Measurements from ENCODE around the gene MEOX2. TPM values are rescaled to one million over a fixed set of nuclear protein-coding genes. Genes with fewer than 3 reads are reported as not detected.

MEOX2 gene
- total RNA-seq, 1 donor from 2014 or later = 0.39 TPM

GRCh38 chr7:15719311-15719710 lies 32.8 kb upstream of the MEOX2 start:
- Mint-ChIP-seq H3K27ac (ENCODE audit: unreplicated experiment) (no peak overlapping the region), H3K27me3 (ENCODE audit: unreplicated experiment) (no peaks in the 10 kb centered on the region), H3K4me1 (ENCODE audit: low read depth, unreplicated experiment) (peaks cover 30% of the 10 kb centered on the region), H3K9me3 (ENCODE audit: unreplicated experiment) (no peaks in the 10 kb centered on the region), H3K36me3 (ENCODE audit: unreplicated experiment) (no peaks in the 10 kb centered on the region), H3K4me3 (ENCODE audit: unreplicated experiment) (no peak overlapping the region)
- no peak for DNase-seq
- TF ChIP-seq, protein P1, sequence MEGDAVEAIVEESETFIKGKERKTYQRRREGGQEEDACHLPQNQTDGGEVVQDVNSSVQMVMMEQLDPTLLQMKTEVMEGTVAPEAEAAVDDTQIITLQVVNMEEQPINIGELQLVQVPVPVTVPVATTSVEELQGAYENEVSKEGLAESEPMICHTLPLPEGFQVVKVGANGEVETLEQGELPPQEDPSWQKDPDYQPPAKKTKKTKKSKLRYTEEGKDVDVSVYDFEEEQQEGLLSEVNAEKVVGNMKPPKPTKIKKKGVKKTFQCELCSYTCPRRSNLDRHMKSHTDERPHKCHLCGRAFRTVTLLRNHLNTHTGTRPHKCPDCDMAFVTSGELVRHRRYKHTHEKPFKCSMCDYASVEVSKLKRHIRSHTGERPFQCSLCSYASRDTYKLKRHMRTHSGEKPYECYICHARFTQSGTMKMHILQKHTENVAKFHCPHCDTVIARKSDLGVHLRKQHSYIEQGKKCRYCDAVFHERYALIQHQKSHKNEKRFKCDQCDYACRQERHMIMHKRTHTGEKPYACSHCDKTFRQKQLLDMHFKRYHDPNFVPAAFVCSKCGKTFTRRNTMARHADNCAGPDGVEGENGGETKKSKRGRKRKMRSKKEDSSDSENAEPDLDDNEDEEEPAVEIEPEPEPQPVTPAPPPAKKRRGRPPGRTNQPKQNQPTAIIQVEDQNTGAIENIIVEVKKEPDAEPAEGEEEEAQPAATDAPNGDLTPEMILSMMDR (IDR thresholded peaks at IDR 0.05; ENCODE audit: partially characterized antibody, unreplicated experiment) = no peak

- no peak for DNase-seq
- Mint-ChIP-seq H3K4me3 (ENCODE audit: unreplicated experiment) (no peak overlapping the region), H3K36me3 (ENCODE audit: unreplicated experiment) (no peaks in the 10 kb centered on the region), H3K27ac (ENCODE audit: unreplicated experiment) (no peak overlapping the region), H3K4me1 (ENCODE audit: low read depth, unreplicated experiment) (peaks cover 12% of the 10 kb centered on the region), H3K27me3 (ENCODE audit: unreplicated experiment) (no peaks in the 10 kb centered on the region), H3K9me3 (ENCODE audit: unreplicated experiment) (no peaks in the 10 kb centered on the region)
- TF ChIP-seq, protein P1 (IDR thresholded peaks at IDR 0.05; ENCODE audit: partially characterized antibody, unreplicated experiment) = no peak
Observed at GRCh38 chr7:15715435-15715834, 29.0 kb upstream of the MEOX2 start.

DNA sequence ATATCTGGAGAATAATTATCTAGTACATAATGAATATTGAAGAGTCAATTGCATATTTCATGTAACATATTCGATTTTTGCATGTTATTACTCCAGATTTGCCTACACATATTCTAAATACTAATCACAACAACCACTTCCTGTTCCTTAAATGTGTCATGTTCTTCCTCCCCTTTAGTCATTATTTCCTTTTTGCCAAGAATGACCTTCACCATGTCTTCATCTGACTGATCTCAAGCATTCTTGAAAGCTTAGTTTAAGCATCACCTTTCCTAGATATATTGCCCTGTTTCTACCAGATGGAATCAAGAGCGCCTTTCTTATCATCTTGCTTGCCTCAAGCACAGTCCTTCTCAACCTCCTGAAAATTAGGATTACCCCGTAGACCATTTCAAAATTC lies 23.5 kb upstream of the MEOX2 start:
- no peak overlapping the region for H3K27ac Mint-ChIP-seq (ENCODE audit: unreplicated experiment)
- no peaks in the 10 kb centered on the region for H3K27me3 Mint-ChIP-seq (ENCODE audit: unreplicated experiment)
- H3K4me3 Mint-ChIP-seq (ENCODE audit: unreplicated experiment) = no peak overlapping the region
- no peaks in the 10 kb centered on the region for H3K9me3 Mint-ChIP-seq (ENCODE audit: unreplicated experiment)
- TF ChIP-seq, protein P1 (IDR thresholded peaks at IDR 0.05; ENCODE audit: partially characterized antibody, unreplicated experiment) = no peak
- DNase-seq = no peak
- no peaks in the 10 kb centered on the region for H3K36me3 Mint-ChIP-seq (ENCODE audit: unreplicated experiment)
- no peaks in the 10 kb centered on the region for H3K4me1 Mint-ChIP-seq (ENCODE audit: low read depth, unreplicated experiment)

GRCh38 chr7:15707570-15707969 lies 21.1 kb upstream of the MEOX2 start:
- DNase-seq = no peak
- Mint-ChIP-seq H3K4me1 (ENCODE audit: low read depth, unreplicated experiment) (no peaks in the 10 kb centered on the region), H3K27ac (ENCODE audit: unreplicated experiment) (no peak overlapping the region), H3K36me3 (ENCODE audit: unreplicated experiment) (no peaks in the 10 kb centered on the region), H3K9me3 (ENCODE audit: unreplicated experiment) (no peaks in the 10 kb centered on the region), H3K27me3 (ENCODE audit: unreplicated experiment) (no peaks in the 10 kb centered on the region), H3K4me3 (ENCODE audit: unreplicated experiment) (no peak overlapping the region)
- TF ChIP-seq, protein P1 (IDR thresholded peaks at IDR 0.05; ENCODE audit: partially characterized antibody, unreplicated experiment) = no peak

DNA sequence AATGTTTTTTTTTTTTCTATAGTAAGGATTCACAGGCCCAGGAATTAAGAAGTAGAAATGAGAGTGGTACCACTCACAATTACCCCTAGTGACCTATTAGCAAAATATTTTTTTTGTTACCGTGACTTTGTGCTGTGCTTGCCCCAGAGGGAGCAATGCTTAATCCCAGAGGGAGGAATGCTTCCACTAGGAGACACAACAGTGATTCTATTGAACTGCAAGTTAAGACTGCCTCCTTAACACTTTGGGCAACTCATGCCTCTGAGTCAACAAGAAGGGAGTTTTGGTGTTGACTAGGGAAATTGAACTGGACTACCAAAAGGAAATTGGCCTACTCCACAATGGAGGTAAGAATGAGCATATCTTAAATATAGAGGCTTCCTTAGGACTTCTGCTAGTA lies 17.2 kb upstream of the MEOX2 start:
- TF ChIP-seq, protein P1 (IDR thresholded peaks at IDR 0.05; ENCODE audit: partially characterized antibody, unreplicated experiment) = no peak
- Mint-ChIP-seq H3K27ac (ENCODE audit: unreplicated experiment) (no peak overlapping the region), H3K27me3 (ENCODE audit: unreplicated experiment) (no peaks in the 10 kb centered on the region), H3K9me3 (ENCODE audit: unreplicated experiment) (no peaks in the 10 kb centered on the region), H3K4me3 (ENCODE audit: unreplicated experiment) (no peak overlapping the region), H3K4me1 (ENCODE audit: low read depth, unreplicated experiment) (no peaks in the 10 kb centered on the region), H3K36me3 (ENCODE audit: unreplicated experiment) (no peaks in the 10 kb centered on the region)
- DNase-seq = no peak
